CD14-positive monocyte (primary cell): ENCODE results near the gene BAZ1B. TPM values are rescaled to one million over a fixed set of nuclear protein-coding genes. Genes with fewer than 3 reads are reported as not detected.
A peak's percentile ranks its signal among the peaks of the same experiment; 100 is the strongest.

Source experiments
- DNase-seq, 3 donors: peaks; one replicate each; pipeline ENCODE4 v3.0.0-alpha.2; 2011 to 2022
- H2AFZ ChIP-seq: 2 replicates; pipeline ENCODE4 v1.6.0; 2012; ENCODE audit warnings: mild to moderate bottlenecking, low read depth, low read length, inconsistent platforms; ENCODE audit not compliant: insufficient read depth, poor library complexity, severe bottlenecking
- H3K27ac ChIP-seq, 2 donors: 1 replicate in 1 of 2; 2 replicates in 1 of 2; pipeline ENCODE4 v1.5.1; 2012 to 2013; ENCODE audit warnings: low read length in 2 of 2, control low read depth in 1 of 2, inconsistent platforms in 1 of 2, low read depth in 1 of 2, mild to moderate bottlenecking in 1 of 2
- H3K27me3 ChIP-seq, 2 donors: one replicate each; pipeline versions ENCODE4 v1.6.0 to v1.6.1; 2011 to 2013; ENCODE audit warnings: low read length in 2 of 2; ENCODE audit not compliant: control insufficient read depth in 2 of 2, insufficient read depth in 2 of 2
- H3K36me3 ChIP-seq, 2 donors: replicated peaks in 1 of 2; 1 replicate in 1 of 2; 2 replicates in 1 of 2; pipeline versions ENCODE4 v1.5.1 to v1.6.1; 2012 to 2013; ENCODE audit warnings: low read length in 2 of 2, control low read depth in 1 of 2, inconsistent platforms in 1 of 2, mild to moderate bottlenecking in 1 of 2; ENCODE audit not compliant: insufficient read depth in 2 of 2, control insufficient read depth in 1 of 2
- H3K4me1 ChIP-seq, 2 donors: 1 replicate in 1 of 2; 2 replicates in 1 of 2; pipeline versions ENCODE4 v1.5.1 to v1.6.1; 2012 to 2013; ENCODE audit warnings: low read length in 2 of 2, control low read depth in 1 of 2, inconsistent platforms in 1 of 2, mild to moderate bottlenecking in 1 of 2, moderate library complexity in 1 of 2; ENCODE audit not compliant: insufficient read depth in 2 of 2, control insufficient read depth in 1 of 2
- H3K4me2 ChIP-seq: replicated peaks from 2 replicates; pipeline ENCODE3; 2012; ENCODE audit warnings: low read length, moderate library complexity, mild to moderate bottlenecking; ENCODE audit not compliant: poor library complexity, severe bottlenecking; ENCODE audit errors: extremely low read depth
- H3K4me3 ChIP-seq, 3 experiments: fragments of 200-600 bp in 1 of 3; sonication (generic) in 1 of 3; replicated peaks in 1 of 3; 1 replicate in 2 of 3; 2 replicates in 1 of 3; pipeline ENCODE4 v1.5.1; 2011 to 2013; ENCODE audit warnings: low read length in 3 of 3, mild to moderate bottlenecking in 3 of 3, control low read depth in 2 of 3, low read depth in 2 of 3, inconsistent platforms in 1 of 3, moderate library complexity in 1 of 3
- H3K79me2 ChIP-seq: 2 replicates; pipeline ENCODE4 v1.6.0; 2012; ENCODE audit warnings: mild to moderate bottlenecking, control low read depth, inconsistent platforms, low read length, moderate library complexity; ENCODE audit not compliant: insufficient read depth
- H3K9ac ChIP-seq: 2 replicates; pipeline ENCODE4 v1.6.0; 2017; ENCODE audit warnings: low read length, mild to moderate bottlenecking; ENCODE audit not compliant: insufficient read depth, poor library complexity, severe bottlenecking
- H3K9me3 ChIP-seq, 2 donors: replicated peaks in 1 of 2; 1 replicate in 1 of 2; 2 replicates in 1 of 2; pipeline versions ENCODE4 v1.5.1 to v1.6.1; 2012 to 2013; ENCODE audit warnings: low read length in 2 of 2, control low read depth in 1 of 2; ENCODE audit not compliant: control insufficient read depth in 1 of 2, insufficient read depth in 1 of 2
- H4K20me1 ChIP-seq: 2 replicates; pipeline ENCODE4 v1.6.0; 2012; ENCODE audit warnings: mild to moderate bottlenecking, low read length, control low read depth, moderate library complexity; ENCODE audit not compliant: insufficient read depth
- H3K27ac Mint-ChIP-seq, 7 donors: one replicate each; pipeline ENCODE4 v1.8.0; 2020; ENCODE audit warnings: mild to moderate bottlenecking in 7 of 7, mixed read lengths in 7 of 7, moderate library complexity in 6 of 7, inconsistent platforms in 2 of 7
- H3K27me3 Mint-ChIP-seq, 3 donors: one replicate each; pipeline ENCODE4 v1.8.0; 2021 to 2022; ENCODE audit warnings: low read depth in 3 of 3, mild to moderate bottlenecking in 3 of 3, mixed read lengths in 3 of 3, moderate library complexity in 3 of 3, inconsistent platforms in 1 of 3
- H3K36me3 Mint-ChIP-seq, 2 donors: one replicate each; pipeline ENCODE4 v1.8.0; 2020; ENCODE audit warnings: mixed read lengths in 2 of 2, inconsistent platforms in 1 of 2, mild to moderate bottlenecking in 1 of 2
- H3K4me1 Mint-ChIP-seq: one replicate; pipeline ENCODE4 v1.8.0; 2020; ENCODE audit warnings: mild to moderate bottlenecking, mixed read lengths
- H3K4me3 Mint-ChIP-seq, 2 donors: one replicate each; pipeline ENCODE4 v1.8.0; 2020; ENCODE audit warnings: mild to moderate bottlenecking in 2 of 2, mixed read lengths in 2 of 2, moderate library complexity in 1 of 2
- H3K9me3 Mint-ChIP-seq, 7 donors: one replicate each; pipeline ENCODE4 v1.8.0; 2020 to 2022; ENCODE audit warnings: mixed read lengths in 7 of 7, mild to moderate bottlenecking in 6 of 7, moderate library complexity in 6 of 7, inconsistent platforms in 2 of 7
- WGBS: methylation state at CpG from one replicate; pipeline ENCODE4 v1.1.5; 2013; ENCODE audit warnings: missing lambda C conversion rate; ENCODE audit not compliant: insufficient coverage; 5-methylcytosine and 5-hydroxymethylcytosine counted together
- intact Hi-C, 2 donors: fragments of 100-400 bp; cut with micrococcal nuclease; formaldehyde crosslinking; loops; one replicate each; pipeline versions ENCODE4 v1.15.0 to v1.15.1; 2023
- polyA plus RNA-seq, 3 donors: library from polyadenylated mRNA; depleted of rRNA in 1 of 3; unstranded in 2 of 3; stranded (reverse) in 1 of 3; fragments of 300-500 nt in 2 of 3; fragments of >200 nt in 1 of 3; fragmentation: Illumina TruSeq in 2 of 3; gene quantifications; 1 replicate in 2 of 3; 2 replicates in 1 of 3; pipeline ENCODE4 v1.2.3, GENCODE V29; 2012 to 2021
- TF ChIP-seq, protein P1 (sequence below): fragments of 200-600 bp; IDR thresholded peaks from one replicate; pipeline ENCODE4 v1.8.0; 2022; ENCODE audit warnings: antibody characterized with exemption, mild to moderate bottlenecking

The BAZ1B gene
- polyA plus RNA-seq, 3 donors, result 2.5 to 12.1 (median 5.0) TPM

- no peak overlapping the region for H3K4me3 Mint-ChIP-seq
- intact Hi-C loops, result no loop called here
- Histone ChIP-seq H2AFZ (no peak overlapping the region), H4K20me1 (no peaks in the 10 kb centered on the region), H3K4me3 (no peak overlapping the region), H3K27ac (no peak overlapping the region), H3K9me3 (peaks cover 5 to 6% of the 10 kb centered on the region in 2 donors), H3K27me3 (peaks cover 0 to 11% of the 10 kb centered on the region in 2 donors), H3K9ac (no peak overlapping the region), H3K4me2 (no peak overlapping the region), H3K36me3 (peaks cover 28 to 40% of the 10 kb centered on the region in 2 donors), H3K4me1 (peaks cover 3 to 6% of the 10 kb centered on the region in 2 donors), H3K79me2 (no peaks in the 10 kb centered on the region)
- 72% methylated on average over 10 of the region's 16 CpGs for WGBS
- TF ChIP-seq, protein P1, sequence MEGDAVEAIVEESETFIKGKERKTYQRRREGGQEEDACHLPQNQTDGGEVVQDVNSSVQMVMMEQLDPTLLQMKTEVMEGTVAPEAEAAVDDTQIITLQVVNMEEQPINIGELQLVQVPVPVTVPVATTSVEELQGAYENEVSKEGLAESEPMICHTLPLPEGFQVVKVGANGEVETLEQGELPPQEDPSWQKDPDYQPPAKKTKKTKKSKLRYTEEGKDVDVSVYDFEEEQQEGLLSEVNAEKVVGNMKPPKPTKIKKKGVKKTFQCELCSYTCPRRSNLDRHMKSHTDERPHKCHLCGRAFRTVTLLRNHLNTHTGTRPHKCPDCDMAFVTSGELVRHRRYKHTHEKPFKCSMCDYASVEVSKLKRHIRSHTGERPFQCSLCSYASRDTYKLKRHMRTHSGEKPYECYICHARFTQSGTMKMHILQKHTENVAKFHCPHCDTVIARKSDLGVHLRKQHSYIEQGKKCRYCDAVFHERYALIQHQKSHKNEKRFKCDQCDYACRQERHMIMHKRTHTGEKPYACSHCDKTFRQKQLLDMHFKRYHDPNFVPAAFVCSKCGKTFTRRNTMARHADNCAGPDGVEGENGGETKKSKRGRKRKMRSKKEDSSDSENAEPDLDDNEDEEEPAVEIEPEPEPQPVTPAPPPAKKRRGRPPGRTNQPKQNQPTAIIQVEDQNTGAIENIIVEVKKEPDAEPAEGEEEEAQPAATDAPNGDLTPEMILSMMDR, result no peak
- H3K36me3 Mint-ChIP-seq, result peaks cover 40 to 47% of the 10 kb centered on the region in 2 donors
- no peak for DNase-seq
- peak overlapping the region in 2 of 7 donors; percentile 22 to 76 for H3K27ac Mint-ChIP-seq
- peaks cover 2% of the 10 kb centered on the region for H3K4me1 Mint-ChIP-seq
- H3K27me3 Mint-ChIP-seq, result peaks cover 18 to 24% (median 23%) of the 10 kb centered on the region in 3 donors
- peaks cover 6 to 12% (median 7%) of the 10 kb centered on the region in 7 donors for H3K9me3 Mint-ChIP-seq
Observed at GRCh38 chr7:73437621-73438416, 84.3 kb downstream of the BAZ1B start.

- Histone ChIP-seq H3K36me3 (peaks cover 20 to 32% of the 10 kb centered on the region in 2 donors), H3K9me3 (peaks cover 5 to 6% of the 10 kb centered on the region in 2 donors), H3K9ac (no peak overlapping the region), H3K4me2 (no peak overlapping the region), H3K79me2 (no peaks in the 10 kb centered on the region), H3K27me3 (peaks cover 0 to 11% of the 10 kb centered on the region in 2 donors), H3K4me1 (peaks cover 3 to 6% of the 10 kb centered on the region in 2 donors), H3K27ac (no peak overlapping the region), H4K20me1 (no peaks in the 10 kb centered on the region), H3K4me3 (no peak overlapping the region), H2AFZ (no peak overlapping the region)
- Mint-ChIP-seq H3K9me3 (peaks cover 6 to 12% (median 7%) of the 10 kb centered on the region in 7 donors), H3K27me3 (peaks cover 21 to 26% (median 23%) of the 10 kb centered on the region in 3 donors), H3K36me3 (peaks cover 33 to 39% of the 10 kb centered on the region in 2 donors), H3K4me1 (peaks cover 2% of the 10 kb centered on the region), H3K4me3 (no peak overlapping the region), H3K27ac (peak overlapping the region in 2 of 7 donors; percentile 22 to 76)
- intact Hi-C loops, result no loop called here
- DNase-seq, result no peak
- TF ChIP-seq, protein P1, result no peak
- WGBS, result 100% methylated on average over 4 of the region's 10 CpGs
Observed at GRCh38 chr7:73437091-73437490, 85.0 kb downstream of the BAZ1B start.
